GM21717 (cell line): ENCODE results near the gene HOXC5.

Experiments
- ATAC-seq: cut with Tn5 transposase; IDR thresholded peaks from one replicate; pipeline ENCODE4 v1.9.1; 2021; ENCODE audit warnings: mild to moderate bottlenecking, moderate library complexity; ENCODE audit not compliant: unreplicated experiment

Gene HOXC5

DNA sequence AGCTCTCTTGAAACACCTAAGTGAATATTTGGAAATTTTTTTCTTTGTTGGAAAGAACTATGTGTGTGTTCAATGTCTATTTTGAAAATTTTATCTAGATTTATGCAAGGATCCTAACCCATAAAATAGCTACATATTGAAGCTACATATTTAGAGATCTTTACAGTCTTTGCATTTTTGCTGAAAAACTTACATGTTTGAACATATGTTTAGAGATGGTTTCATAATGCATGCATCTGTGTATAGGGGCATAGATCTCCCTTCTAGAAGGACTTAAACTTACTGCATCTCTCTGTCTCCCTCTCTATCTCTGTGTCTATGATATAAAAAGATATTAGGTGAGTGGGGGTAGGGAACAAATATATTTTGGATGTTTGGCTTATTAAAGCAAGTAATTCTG, 12.6 kb downstream of the HOXC5 start:
- ATAC-seq: no peak

DNA sequence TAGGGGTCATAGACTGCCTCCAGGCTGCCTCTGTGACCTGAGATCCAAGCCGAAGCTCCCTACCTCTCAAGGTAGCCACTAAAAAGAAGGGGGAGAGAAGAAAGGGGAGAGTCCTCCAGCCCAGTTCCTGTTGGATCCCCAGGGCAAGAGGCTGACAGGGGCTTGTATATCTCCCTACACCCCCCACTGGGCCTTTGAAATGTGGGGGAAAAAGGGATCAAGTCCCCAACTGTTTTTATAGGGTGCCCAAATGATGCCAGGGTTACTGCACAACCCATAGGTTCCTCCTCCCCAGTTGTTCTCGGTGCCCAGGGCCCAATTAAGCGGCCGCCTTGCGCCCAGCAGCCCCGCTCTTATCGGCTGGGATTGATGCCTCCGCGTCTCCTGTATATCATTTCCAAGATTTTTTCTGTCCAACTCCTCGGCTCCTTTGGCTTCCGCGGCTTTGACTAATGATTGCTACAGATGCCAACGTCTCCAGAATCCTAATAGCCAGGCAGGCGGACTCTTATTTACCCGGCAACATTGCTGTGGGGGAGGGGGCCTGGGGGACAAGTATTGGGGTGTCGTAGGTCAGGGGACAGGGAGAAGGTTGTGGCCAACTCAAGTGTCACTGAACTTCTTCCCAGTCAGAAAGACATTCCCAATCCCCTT, 13.1 kb downstream of the HOXC5 start:
- ATAC-seq: no peak

DNA sequence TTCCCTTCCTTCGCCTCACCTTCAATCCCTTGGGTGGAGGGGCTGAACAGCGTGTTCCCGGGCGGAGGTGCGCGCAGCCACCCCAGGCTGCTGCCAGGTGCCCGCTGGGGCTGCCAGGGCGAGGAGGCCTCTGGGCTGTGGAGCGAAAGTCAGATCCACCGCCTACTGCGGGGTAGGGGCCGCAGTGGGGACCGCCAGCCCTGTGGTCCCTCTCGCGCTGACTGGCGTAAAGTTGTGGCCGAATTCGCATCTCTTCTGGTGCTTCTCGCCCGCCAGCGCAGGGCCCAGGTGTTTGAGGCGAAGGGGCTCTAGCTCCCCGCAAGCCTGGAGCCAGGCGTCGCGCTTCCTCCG, 13.9 kb downstream of the HOXC5 start:
- ATAC-seq: no peak

- ATAC-seq: no peak
Measured at GRCh38 chr12:54047160-54047963, 14.5 kb downstream of the HOXC5 start.

GRCh38 chr12:54047964-54048303, 15.1 kb downstream of the HOXC5 start:
- no peak for ATAC-seq

- ATAC-seq: no peak
Measured at GRCh38 chr12:54048406-54049093, 15.7 kb downstream of the HOXC5 start.

- no peak for ATAC-seq
Measured at GRCh38 chr12:54049108-54049507, 16.3 kb downstream of the HOXC5 start.

GRCh38 chr12:54050482-54050810, 17.6 kb downstream of the HOXC5 start:
- no peak for ATAC-seq

DNA sequence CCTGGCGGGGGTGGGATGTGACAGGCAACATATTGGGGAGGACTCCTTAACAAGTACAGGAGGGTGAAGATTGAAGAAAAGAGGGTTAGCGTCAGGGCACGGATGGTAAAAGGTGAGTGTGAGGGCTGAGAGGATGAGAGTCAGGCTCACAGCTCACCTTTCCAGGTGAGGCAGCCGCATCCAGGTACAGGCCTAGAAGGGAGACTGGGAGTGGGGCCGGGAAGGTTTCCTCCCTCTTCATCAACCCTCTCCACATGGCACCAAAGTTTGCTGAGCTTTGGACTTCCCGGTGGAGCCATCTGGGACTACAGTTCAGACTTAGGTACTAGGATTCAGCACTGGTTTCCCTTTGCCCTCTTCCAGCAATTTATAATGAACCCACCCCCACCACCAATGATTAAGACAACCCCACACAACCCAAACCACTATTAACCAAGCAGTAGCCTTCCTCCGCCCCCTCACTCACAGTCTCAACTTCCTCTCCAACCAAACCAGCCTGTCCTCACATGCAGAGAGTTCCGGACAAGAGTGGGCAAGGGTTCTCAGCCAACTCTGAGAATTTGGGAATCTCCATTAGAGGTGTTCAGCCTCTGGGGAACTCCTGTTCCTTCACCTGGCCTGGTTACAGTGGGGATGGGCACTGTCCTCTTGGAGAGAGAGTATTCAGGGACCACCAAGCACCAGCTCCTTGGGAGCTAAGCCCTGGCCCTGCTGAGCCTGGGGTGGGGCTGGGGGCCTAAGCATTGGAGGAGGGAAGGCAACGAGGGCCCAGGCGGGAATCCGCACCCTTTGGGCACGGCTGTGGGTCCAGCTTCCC, 18.4 kb downstream of the HOXC5 start:
- no peak for ATAC-seq

DNA sequence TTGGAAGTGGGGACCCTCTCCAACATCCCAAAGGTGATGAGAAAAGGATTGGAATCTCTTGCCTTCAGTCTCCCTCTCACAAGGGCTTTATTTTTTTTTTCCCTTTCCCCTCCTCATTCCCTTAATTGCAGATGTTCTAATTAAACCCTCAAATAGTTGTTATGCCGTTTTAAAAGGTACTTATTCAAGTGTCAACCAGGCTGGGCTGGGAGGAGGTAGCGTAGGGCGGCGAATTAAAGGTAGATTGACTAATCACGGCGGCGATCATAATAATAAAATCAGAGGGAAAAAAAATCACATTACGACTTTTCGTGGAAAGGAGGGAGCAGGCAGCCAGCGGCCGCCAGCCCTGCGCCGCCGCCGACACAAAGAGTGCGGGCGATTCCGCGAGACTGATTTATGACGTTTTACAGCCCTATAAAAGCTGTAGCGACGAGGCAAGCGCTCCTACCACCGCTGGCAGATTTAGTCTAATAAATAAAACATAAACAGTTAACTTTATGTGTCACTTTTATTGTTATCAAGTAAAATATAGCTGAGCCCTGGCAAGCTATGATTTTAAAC, 19.1 kb downstream of the HOXC5 start:
- ATAC-seq: no peak

DNA sequence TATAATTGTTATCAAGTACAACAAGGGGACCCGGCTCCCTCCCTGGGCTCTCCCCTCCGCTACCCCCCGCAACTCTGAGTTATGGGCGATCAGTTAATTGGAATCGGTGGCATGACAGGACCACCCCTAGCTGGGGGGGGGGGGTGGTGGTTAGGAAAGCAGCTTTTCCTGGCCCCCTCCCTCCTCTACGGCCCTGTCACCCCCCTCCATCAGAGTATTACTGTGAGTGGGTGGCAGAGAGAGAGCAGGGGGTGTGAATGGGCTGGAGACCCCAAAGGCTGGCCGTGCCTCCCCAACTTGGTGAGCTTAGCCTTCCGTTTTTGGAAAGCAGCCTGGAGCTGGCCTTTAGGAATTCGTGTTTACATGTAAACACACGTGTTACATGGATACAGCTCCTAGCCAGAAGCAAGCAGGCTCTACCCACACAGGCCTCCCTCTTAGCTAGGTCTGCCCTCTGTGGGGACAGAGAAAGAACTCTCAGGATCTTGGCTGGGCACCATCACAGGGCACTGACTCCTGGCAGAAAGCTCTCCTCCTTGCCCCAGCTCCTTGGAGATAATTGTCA, 19.7 kb downstream of the HOXC5 start:
- ATAC-seq: no peak

DNA sequence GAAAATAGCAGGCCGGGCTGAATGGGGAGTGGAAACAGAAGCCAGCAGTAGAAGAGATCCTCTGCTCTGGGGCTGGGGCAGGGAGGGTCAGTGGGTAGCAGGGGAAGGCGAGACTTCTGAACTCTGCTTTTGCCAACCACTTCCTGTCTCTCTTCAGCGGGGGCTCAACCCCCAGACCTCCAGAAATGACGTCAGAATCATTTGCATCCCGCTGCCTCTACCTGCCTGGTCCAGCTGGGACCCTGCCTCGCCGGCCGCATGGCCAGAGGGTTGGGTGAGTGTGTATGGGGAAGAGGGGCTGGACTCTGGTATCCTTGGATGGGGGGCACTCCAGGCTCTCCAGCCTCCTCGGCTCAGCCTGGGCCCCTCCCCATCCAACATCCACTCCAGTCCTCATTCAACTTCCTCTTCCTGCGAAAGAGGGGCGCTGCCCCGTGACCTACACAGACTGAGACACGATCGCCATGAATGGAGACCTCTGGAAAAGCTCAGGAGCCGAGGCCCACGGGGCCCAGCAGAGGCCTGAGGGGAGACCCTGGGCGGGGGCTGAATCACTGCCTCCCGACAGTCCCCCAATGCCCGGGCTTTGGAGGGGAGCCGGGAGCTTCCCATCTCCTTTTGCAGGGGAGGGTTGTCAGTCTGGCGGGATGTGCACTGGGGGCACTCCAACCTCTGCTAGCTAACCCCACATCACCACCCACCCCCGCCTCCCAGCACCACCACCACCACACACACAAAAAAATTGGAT, 20.3 kb downstream of the HOXC5 start:
- ATAC-seq: peak; percentile 54

GRCh38 chr12:54053751-54054741, 21.2 kb downstream of the HOXC5 start, which contains the start of gene HOXC4:
Gene HOXC4 (plus strand): TSS chr12:54053835. CDS start chr12:54053923, 88 bp downstream.
- no peak for ATAC-seq

DNA sequence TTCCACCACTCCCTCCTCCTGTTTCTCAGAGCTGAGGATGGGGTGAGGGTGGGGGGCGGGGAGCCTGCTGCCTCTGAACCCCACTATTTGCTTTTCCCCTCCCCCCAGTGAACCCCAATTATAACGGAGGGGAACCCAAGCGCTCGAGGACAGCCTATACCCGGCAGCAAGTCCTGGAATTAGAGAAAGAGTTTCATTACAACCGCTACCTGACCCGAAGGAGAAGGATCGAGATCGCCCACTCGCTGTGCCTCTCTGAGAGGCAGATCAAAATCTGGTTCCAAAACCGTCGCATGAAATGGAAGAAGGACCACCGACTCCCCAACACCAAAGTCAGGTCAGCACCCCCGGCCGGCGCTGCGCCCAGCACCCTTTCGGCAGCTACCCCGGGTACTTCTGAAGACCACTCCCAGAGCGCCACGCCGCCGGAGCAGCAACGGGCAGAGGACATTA, 21.9 kb downstream of the HOXC5 start:
- no peak for ATAC-seq

GRCh38 chr12:54055552-54055951, 22.7 kb downstream of the HOXC5 start:
- no peak for ATAC-seq

DNA sequence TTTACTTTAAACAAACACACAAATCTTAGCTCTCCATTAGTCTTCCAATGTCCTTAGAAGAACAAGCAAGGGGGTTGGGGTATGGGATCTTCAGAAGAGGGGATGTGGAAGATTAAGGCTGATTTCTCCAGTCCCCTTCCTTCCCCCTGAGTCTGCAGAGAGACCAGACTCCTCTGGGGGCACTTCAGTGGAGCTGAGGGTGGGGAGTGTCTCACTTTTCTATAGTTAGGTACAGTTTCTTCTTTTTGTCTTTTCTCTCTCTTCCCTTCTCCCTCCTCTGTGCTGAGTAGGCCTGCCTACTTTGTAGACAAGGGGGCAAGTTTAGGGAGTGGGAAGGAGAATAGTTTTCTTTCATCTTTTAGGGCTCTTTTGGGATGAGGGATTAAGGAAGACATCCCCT, 23.3 kb downstream of the HOXC5 start:
- ATAC-seq: no peak

- no peak for ATAC-seq
Measured at GRCh38 chr12:54058128-54058768, 25.4 kb downstream of the HOXC5 start.

DNA sequence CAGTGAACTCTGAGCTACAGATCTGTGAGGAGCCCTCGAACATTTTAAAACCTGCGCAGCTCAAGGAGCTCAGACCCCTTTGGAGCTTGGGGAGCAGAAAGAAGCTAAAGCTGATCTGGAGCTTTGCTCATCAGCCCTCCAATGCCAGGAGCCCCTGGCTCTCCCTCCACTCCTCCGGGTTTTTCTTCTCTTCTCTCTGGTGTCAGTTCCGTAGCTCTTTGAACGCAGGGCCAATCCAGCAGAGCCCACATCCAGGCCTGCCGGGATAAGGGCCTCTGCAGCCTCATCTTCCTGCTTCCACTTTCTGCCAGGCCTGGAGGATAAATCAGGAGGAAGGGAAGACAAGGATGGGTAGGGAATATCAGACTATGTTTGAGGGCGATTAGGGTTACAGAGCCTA, 26.8 kb downstream of the HOXC5 start:
- no peak for ATAC-seq
